Activated gamma-delta T cell (primary cell): ENCODE results near the gene ACOT12.
"Not testable (repeated sequence)": the region's sequence is repeated elsewhere in the genome, so short reads cannot be mapped to it uniquely, and the experiment has no call there.

Source experiments
- DNase-seq: peaks from one replicate; lab custom pipeline; 2025; lab: John Stamatoyannopoulos, UW

Gene ACOT12

DNA sequence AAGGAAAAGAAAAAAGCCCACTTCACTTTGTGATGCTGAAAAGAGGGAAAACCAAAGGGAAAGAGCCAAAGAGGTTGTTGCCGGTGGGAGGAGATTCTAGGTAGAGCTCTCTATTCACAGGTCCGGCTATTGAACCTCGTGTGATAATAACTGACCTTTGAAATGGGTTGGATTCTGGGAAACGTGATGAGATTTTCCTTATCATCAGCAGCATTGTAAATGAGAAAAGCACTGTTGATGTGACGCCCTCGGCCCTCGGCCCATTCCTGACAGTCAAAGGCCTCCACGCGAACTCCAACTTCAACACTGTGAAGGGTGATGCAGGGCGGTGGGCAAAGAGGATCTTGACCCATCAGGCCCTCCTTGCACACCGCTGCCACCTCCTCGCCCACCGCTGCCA is 49.2 kb downstream of the ACOT12 start:
- DNase-seq, result no peak

DNA sequence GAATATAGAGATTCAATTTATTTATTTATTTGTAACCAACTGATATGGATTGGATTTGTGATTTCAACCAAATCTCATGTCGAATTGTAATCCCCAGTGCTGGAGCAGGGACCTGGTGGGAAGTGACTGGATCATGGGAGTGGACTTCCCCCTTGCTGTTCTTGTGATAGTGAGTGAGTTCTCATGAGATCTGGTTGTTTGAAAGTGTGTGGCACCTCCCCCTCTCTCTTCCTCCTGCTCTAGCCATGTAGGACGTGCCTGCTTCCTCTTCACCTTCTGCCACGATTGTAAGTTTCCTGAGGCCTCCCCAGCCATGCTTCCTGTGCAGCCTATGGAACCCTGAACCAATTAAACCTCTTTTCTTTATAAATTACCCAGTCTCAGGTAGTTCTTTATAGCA is 55.7 kb downstream of the ACOT12 start:
- not testable (repeated sequence) for DNase-seq

DNA sequence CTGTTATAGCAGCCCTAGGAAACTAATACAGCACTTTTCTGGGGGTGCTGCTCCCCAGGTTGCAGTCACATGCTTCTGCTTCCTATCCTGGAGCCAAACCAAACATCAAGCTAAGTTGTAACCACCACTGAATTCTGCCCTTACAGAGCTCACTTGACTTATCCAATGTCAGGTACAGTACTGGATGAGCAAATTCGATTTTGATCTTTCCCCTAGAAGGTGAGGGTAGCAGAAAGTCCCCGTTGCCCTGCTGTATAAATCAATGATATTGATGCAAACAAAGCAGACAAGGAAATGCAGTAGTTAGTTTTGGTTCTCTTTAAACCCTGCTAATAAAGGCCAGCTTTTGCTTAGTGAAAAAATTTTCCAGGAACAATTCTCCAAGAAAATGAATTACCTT is 56.1 kb downstream of the ACOT12 start:
- no peak for DNase-seq

DNA sequence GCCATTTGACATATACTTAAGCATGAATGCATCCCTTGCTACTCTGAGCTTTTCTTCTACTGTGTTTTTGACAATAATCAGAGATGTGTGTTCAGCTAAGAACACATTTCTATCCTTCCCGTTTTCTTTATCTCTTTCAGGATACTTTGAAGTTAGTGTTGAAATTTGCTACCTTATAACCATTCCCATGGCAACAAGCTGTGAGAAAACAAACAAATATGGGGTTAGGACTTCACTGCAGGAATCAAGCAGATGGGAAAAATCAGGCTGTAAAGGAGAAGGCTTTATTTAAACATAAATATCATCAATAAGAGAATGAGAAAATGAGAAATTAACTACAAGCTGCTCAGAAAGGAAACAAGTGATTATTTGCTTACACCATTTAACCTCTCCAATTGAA is 57.4 kb downstream of the ACOT12 start:
- no peak for DNase-seq

DNA sequence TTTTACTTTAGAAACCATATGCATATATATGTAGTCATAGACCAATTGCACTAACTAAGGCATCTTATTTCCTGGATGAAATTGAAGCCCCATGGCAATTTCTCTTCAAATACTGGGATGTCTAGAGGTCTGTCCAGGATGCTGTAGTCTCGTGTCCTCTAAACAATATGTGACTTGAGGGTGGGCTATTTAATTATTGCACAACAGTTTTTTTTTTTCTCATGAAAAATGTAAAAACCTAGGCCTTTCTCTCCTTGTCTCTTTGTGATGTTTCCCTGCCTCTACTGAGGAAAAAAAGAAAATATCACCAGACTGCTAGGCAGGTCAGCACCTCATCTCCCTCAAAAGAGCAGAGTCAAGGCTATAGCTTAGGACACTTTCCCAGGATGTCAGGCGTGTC is 58.0 kb downstream of the ACOT12 start:
- no peak for DNase-seq

DNA sequence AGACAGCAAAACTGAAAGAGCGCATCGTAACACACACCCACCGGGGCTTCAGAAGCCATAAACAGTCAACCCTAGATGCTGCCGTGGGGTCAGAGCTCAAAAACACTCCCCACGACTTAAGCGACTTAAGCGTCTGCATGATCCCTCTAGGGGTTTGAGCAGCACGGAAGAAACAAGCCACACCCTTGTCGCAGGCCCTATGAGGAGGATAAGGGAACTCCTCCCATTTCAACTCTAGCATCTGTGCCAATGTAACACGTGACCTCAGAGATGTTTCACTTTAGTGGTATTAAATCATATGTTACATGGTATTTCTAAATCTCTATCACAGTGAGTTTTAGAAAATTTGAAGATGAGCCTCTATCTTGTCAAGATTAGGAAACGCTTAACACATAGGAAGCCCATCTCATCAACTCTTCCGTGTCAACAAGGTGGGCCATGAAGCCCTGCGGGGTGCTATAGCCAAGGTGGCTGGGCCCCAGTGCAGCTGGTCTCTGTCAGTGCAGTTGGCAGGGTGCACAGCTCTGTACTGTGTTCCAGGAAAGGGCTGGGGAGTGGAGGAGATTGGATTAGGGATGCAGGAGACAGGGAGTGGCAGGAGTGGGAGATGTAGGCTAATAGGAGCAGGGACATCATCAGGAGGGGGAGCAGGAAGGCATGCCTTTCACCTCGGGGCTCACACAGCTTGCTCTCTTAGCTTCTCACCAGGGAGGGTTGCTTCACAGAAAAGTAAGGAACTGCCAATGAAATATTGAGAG is 59.5 kb downstream of the ACOT12 start:
- no peak for DNase-seq

DNA sequence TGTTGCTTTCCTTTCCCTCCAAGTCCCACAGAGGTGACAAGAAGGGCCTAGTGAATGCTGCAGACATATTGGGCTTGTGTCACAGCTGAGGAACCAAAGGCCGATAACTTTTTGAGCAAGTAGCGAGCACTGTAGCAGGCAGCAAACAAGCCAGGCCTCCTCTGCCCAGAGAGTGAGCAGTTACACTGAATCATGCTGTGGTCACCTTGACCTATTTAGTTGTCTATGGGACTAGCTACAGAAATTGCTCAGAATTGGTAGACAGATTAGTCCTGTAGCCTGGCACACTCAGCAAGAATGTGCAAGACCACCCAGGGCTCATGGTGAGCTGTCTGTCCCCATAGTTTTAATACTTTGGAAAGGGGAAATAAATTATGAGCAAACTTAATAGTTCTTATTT is 67.4 kb downstream of the ACOT12 start:
- DNase-seq, result no peak

DNA sequence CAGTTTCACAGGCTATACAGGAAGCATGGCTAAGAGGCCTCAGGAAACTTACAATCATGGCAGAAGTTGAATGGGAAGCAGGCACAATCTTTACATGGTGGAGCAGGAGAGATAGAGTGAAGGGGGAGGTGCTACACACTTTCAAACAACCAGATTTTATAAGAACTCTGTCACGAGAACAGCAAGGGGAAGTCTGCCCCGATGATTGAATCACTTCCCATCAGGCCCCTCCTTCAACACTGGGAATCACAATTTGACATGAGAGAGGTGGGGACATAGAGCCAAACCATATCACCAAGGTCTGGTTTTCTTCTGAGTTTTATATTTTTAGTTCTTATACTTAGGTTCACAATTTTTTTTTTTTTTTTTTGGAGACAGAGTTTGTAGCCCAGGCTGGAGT is 76.4 kb downstream of the ACOT12 start:
- no peak for DNase-seq

DNA sequence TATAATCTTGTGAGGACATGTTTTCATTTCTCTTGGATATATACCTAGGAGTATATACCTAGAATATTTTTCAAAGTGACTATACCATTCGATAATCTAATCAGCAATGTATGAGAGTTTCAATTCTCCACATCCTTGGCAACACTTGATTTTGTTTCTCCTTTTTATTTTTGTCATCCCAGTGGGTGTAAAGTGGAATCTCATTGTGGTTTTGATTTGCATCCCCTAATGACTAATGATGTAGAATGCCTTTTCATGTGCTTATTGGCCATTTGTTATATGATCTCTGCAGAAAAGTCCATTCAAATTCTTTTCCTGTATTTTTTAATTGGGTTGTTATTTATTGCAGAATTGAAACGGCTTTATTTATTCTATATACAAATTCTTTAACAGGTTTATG is 77.4 kb downstream of the ACOT12 start:
- no peak for DNase-seq

DNA sequence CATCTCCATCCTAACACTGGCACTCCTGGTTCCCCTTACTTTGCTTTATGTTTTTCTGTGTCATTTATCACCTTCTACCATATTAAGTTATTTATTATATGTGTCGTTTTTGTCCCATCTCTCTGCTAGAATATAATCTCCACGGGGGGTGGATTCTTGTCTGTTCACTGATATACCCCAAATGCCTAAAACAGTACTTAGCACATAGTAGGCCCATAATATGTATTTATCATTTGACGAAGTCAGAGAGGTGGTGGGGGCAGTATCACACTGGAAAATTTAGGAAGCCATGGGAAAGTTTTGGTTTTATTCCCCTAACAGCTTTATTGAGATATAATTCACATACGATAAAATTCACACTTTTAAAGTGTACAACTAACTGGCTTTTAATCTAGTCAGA is 78.1 kb downstream of the ACOT12 start:
- no peak for DNase-seq

DNA sequence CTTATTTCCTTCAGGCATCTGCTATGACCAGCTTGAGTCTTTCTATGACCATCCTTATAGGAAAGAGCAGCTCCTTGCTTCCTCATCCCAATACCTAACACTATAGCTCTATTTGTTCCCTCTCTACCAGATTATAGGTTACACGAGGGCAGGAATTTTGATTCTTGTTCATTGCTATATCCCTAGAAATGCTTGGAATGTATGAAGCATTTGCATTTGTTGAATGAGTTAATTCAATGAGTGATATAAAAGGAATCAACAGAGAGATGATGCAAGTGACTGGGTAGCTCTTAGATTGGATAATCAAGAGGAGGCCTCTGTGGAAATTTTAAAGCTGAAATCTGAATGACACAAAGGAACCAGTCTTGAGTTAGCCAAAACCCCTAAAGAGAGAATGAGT is 78.6 kb downstream of the ACOT12 start:
- DNase-seq, result no peak

DNA sequence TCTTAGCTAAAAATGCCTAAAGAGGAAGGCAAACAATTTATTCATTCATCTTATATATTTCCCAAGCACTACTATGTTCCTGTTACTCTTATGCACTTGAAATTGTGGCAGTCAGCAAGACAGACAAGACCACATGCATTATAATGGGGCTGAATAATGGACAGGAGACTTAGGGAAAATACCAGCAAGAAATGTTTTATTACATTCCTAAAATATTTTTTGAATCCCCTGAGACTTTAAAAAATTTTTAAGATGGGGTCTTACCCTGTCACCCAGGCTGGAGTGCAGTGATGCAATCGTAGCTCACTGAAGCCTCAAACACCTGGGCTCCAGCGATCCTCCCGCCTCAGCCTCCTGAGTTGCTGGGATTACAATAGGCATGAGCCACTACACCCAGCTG is 79.4 kb downstream of the ACOT12 start:
- DNase-seq, result no peak

DNA sequence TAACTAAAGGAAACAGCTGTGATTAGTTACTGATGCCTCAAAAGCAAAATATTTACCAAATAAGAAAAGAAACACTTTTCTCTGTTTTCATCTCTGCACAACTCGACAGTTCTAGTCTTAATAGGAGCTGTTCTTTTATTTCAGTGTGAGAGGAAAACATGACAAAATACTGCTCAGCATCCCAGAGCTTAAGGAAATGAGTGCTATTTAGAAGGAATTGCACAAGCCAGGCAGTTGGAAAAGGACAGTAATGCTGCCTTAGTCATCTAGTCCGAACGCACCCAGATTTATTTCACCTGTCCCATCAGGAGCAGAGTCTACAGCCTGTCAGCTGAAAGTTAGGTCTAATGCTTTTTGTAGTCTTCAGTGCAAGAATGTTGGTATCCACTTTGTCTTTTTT is 80.2 kb downstream of the ACOT12 start:
- no peak for DNase-seq

DNA sequence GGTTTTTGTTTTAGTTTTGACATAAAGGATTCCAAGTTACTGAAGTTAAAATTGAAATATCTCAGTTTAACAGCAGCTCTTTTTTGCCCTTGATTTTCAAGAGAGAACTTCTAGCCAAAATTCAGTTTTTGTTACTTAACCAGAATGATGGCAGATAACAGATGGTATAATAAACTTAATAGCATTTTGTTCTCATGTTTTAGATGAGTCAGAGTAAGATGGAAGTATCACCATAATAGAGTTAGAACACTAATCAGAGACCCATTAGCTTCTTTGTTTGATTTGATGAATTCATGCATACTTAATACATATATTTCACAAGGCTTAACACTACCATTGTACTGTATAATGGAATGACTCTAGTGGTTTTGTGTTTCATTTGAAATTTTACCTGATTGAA is 80.7 kb downstream of the ACOT12 start:
- DNase-seq, result no peak

DNA sequence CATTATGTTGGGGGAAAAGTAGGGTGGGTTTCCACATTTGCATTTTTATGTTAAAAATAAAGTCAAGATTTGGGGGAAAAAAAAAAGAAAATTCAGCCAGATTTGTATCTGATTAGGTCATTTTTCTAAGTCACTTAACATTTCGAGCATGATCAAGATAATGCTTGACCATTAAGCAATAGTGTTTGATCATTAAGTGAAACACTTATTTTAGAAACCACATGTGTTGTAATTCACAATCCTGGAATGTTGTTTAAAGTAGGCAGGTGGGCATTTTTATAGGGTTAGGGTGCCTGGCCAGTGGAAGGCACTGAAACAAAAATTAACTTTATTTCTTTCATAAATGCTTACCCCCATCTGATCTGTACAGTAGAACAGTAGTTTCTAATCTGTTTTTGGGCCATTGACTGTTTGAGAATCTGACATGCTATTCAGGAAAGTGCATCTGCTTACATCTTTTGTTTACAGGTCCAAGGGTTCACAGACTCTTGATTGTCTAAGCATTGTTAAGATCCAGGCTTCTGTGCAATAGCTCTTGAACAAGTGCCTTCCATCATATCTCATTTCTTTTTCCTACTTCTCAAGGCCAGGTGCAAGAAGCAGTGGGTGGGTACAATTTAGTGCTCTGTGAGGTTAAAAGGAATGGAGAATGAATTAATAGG is 83.4 kb downstream of the ACOT12 start:
- DNase-seq, result no peak

DNA sequence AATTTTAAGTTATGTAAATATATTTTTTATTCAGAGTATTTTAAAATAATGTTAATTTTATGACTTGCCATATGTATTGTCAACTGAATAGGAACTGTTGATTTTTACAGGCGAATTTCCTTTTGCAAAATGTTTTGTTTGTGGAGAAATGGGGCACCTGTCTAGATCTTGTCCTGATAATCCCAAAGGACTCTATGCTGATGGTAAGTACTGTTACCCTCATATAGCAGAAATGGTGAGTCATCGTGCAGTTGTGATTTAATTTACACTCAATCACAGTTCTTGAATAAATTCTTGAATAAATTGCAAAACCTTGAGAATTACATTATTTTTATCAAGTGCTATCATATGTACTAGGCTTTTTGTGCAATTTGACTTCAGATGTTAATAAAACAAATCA is 85.1 kb downstream of the ACOT12 start:
- no peak for DNase-seq

DNA sequence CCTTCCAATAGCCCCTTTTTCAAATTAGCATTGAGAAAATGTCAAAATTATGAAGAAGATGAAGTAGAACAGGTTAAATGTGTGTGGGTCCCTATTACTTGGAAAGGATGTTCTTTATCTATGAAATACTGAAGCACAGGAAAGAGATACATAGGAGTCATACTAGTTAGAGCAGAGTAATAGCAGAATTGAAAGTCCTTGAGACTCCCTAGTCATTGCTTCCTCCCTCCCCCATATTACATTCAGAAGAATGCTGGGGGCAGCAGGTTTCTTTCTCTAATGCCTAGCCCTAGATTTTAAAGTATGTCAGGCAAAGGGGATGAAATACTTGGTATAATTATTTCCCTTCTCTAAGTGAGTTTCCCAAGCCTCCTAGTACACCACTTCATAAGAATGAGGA is 88.1 kb downstream of the ACOT12 start:
- no peak for DNase-seq

DNA sequence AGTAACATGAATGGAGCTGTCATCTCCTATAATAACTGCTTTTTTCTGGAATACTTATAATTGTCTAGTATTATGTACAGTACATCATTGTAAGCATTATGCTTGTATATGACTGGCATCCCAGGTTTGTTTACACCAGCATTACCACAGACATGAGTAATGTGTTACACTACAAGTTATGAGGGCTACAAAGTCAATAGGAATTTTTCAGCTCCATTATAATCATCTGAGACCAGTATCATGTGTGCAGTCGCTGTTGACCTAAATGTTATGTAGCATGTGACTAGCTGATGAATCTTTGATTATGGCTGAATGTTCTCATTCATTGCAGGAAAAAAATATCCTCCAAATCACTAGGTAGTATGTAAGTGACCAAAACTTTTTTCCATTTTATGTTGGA is 90.4 kb downstream of the ACOT12 start:
- no peak for DNase-seq

DNA sequence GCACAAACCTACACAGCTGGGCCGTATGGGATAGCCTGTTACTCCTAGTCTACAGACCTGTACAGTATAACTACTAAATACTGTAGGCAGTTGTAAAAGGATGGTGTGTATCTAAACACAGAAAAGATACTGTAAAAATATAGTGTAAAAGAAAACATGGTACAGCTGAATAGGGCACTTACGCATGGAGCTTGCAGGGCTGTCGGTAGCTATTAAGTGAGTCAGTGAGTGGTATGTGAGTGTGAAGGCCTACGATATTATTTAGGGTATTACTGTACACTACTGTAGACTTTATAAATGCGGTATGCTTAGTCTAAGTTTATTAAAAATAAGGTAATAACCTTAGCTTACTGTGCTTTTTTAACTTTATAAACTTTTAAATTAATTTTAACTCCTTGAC is 91.3 kb downstream of the ACOT12 start:
- no peak for DNase-seq

DNA sequence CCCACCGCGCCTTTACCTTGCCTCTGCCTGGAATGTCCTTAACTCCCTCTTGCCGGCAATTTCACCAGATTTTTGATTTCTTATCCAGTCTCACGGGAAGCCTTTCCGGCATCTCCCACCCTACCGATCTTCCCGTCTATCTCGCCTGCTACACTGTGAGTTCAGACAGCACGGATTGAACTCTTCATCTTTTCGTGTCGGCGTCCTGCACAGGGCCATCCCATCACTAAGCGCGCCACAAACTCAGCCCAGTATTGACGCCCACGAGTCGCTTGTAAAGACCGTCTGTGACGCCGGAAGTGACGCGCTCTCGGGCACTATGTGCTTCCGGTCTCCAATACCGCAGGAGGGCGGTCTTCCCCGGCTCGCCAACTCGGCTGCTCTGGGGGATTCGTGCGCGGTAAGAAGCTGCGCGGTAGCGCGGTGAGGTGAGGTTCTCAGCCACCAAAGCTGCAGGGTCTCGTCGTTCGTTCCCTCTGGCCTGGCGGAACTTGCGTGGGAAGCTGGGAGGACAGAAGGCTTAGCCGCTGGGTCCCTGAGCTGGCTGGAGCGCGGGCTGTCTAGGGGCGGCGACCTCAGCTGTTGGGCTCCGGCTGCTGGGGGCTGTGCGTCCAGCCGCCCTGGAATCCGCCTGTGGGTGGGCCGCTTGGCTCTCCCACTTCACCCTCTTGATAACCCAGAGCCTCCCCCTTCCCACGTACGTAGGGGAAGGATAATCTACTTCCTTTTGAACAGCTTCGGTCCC is 92.5 kb downstream of the ACOT12 start, which contains the start of gene ZCCHC9:
TSS of gene ZCCHC9 (plus strand) at position 317 of the 745 bp plus-strand sequence. CDS start 3,171 bp downstream, outside the sequence.
- DNase-seq, result peak; percentile 71

DNA sequence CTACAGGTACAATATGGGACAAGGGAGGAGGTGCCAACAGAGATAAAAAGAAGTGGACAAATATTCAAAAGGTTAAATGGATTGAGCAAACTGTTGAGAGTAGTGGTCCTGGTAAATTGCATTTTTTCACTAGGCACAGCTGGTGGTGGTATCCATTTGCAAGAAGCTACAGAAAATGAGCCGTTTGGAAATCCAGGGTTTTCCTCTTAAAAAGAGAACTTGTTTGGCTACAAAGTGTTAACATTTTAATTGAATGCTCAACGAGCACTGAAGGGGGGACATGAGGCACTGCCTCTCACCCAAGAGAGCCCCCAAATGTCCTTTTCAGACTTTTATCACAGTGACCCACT is 93.0 kb downstream of the ACOT12 start:
- DNase-seq, result no peak

DNA sequence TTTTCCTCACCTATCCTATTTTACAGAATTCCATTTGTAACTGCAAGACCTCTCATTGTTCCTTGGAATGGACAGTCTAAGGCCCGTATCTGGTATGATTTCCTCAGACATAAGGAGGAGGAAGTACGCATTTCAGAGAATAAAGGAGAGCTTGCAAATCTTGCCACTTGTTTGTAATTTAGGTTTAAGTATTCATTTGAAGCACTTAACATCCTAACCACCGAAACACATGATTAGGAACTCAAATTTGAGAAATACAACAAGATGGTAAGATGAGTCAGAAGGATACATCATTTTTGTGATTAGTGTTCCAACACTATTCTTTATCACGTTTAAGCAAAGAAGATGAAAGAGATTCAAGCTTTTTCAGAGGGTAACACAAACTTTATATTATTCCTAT is 96.4 kb downstream of the ACOT12 start:
- no peak for DNase-seq

DNA sequence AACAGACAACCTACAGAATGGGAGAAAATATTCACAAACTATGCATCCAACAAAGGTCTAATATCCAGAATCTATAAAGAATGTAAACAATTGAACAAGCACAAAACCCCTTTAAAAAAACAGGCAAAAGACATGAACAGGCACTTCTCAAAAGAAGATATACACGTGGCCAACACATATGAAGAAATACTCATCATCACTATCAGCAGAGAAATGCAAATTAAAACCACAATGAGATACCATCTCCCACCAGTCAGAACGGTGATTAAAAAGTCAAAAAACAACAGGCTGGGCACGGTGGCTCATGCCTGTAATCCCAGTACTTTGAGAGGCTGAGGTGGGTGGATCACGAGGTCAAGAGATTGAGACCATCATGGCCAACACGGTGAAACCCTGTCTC is 99.9 kb downstream of the ACOT12 start:
- not testable (repeated sequence) for DNase-seq
